Measurements from ENCODE around the gene KLK3. TPM values are rescaled to one million over a fixed set of nuclear protein-coding genes. Genes with fewer than 3 reads are reported as not detected.
"Not testable (repeated sequence)": the region's sequence is repeated elsewhere in the genome, so short reads cannot be mapped to it uniquely, and the experiment has no call there.

KLK3 gene
- total RNA-seq: not detected
- not detected for total RNA-seq (2013)
- total RNA-seq: 0 to 0.06 (median 0) reads per million in 29 experiments

DNA sequence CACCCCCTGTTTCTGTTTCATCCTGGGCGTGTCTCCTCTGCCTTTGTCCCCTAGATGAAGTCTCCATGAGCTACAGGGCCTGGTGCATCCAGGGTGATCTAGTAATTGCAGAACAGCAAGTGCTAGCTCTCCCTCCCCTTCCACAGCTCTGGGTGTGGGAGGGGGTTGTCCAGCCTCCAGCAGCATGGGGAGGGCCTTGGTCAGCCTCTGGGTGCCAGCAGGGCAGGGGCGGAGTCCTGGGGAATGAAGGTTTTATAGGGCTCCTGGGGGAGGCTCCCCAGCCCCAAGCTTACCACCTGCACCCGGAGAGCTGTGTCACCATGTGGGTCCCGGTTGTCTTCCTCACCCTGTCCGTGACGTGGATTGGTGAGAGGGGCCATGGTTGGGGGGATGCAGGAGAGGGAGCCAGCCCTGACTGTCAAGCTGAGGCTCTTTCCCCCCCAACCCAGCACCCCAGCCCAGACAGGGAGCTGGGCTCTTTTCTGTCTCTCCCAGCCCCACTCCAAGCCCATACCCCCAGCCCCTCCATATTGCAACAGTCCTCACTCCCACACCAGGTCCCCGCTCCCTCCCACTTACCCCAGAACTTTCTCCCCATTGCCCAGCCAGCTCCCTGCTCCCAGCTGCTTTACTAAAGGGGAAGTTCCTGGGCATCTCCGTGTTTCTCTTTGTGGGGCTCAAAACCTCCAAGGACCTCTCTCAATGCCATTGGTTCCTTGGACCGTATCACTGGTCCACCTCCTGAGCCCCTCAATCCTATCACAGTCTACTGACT, at the start of gene KLK3:
KLK3 (plus strand) TSS at position 280 of the 775 bp plus-strand sequence; CDS start at position 321, 41 bp downstream.
- Histone ChIP-seq H3K36me3 (ENCODE audit: control insufficient read depth in 2 of 2, extremely low read depth in 1 of 2, insufficient read depth in 1 of 2, low read length in 1 of 2) (no peaks in the 10 kb centered on the region), H3K27ac (ENCODE audit: low read length) (no peak within 1 kb of the TSS), H3K27me3 (replicated peaks in 1 of 2; ENCODE audit: control insufficient read depth in 2 of 2, extremely low read depth in 1 of 2, insufficient read depth in 2 of 2, low read length in 1 of 2) (peaks cover 3 to 62% of the 10 kb centered on the region in 2 experiments), H3K4me1 (ENCODE audit: control insufficient read depth in 1 of 2, extremely low read depth in 1 of 2, insufficient read depth in 2 of 2, low read length in 2 of 2) (no peaks in the 10 kb centered on the region), H3K4me3 (ENCODE audit: control insufficient read depth in 1 of 2, extremely low read depth in 1 of 2, low read length in 1 of 2) (no peak within 1 kb of the TSS), H3K9me3 (no peaks in the 10 kb centered on the region)
- ChIA-PET CTCF (no interaction called here), POLR2A (no interaction called here)
- Mint-ChIP-seq H3K4me3 (no peak within 1 kb of the TSS), H3K9me3 (no peaks in the 10 kb centered on the region), H3K36me3 (no peaks in the 10 kb centered on the region), H3K27me3 (peaks cover 47 to 71% of the 10 kb centered on the region in 2 donors), H3K27ac (no peak within 1 kb of the TSS), H3K4me1 (no peaks in the 10 kb centered on the region)
- DNase-seq (no peak), ATAC-seq (replicated peaks in 1 of 4) (no peak)
- 70% methylated on average over 4 of the region's 9 CpGs for WGBS (ENCODE audit: insufficient coverage)

DNA sequence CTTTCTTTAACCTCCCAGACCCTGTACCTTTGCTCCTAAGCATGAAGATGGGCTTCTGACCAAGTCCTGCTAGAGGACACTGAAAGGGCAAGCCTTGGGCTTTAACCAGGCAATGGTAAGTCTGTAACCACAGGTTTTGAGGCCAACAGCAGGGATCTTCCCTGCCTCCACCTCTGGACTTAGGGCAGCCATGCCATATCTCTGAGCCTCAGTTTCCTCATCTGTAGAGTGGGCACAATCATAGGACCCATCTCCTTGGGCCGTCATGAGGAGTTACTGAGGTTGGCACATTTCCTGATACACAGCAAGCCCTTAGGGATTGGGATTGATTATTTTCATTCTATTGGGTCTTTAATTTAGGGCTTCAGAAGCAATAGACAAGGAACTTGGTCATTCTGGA, 45.9 kb upstream of the KLK3 start:
- peaks cover under 1 to 9% of the 10 kb centered on the region in 2 experiments for H3K4me1 ChIP-seq (ENCODE audit: control insufficient read depth in 1 of 2, extremely low read depth in 1 of 2, insufficient read depth in 2 of 2, low read length in 2 of 2)
- no peak overlapping the region for H3K4me3 Mint-ChIP-seq
- POLR2A ChIA-PET: interaction anchor here in 1 of 2 donors (0.7 kb wide), 1 partner anchor 252 kb away, joined by 4 read pairs; no protein-coding TSS in a partner anchor
- peaks cover 14 to 23% (median 21%) of the 10 kb centered on the region in 3 donors for H3K4me1 Mint-ChIP-seq
- no peak overlapping the region for H3K4me3 ChIP-seq (ENCODE audit: control insufficient read depth in 1 of 2, extremely low read depth in 1 of 2, low read length in 1 of 2)
- no peak for DNase-seq
- peaks cover 0 to 26% of the 10 kb centered on the region in 2 experiments for H3K27me3 ChIP-seq (replicated peaks in 1 of 2; ENCODE audit: control insufficient read depth in 2 of 2, extremely low read depth in 1 of 2, insufficient read depth in 2 of 2, low read length in 1 of 2)
- H3K27me3 Mint-ChIP-seq: peaks cover 5 to 8% of the 10 kb centered on the region in 2 donors
- WGBS (ENCODE audit: insufficient coverage): 82% methylated on average over 1 of the region's 1 CpG
- no peak overlapping the region for H3K27ac Mint-ChIP-seq
- H3K36me3 Mint-ChIP-seq: no peaks in the 10 kb centered on the region
- no peaks in the 10 kb centered on the region for H3K9me3 Mint-ChIP-seq
- H3K9me3 ChIP-seq: no peaks in the 10 kb centered on the region
- no peak for ATAC-seq (replicated peaks in 1 of 4)
- CTCF ChIA-PET: no interaction called here
- no peak overlapping the region for H3K27ac ChIP-seq (ENCODE audit: low read length)
- H3K36me3 ChIP-seq (ENCODE audit: control insufficient read depth in 2 of 2, extremely low read depth in 1 of 2, insufficient read depth in 1 of 2, low read length in 1 of 2): no peaks in the 10 kb centered on the region

DNA sequence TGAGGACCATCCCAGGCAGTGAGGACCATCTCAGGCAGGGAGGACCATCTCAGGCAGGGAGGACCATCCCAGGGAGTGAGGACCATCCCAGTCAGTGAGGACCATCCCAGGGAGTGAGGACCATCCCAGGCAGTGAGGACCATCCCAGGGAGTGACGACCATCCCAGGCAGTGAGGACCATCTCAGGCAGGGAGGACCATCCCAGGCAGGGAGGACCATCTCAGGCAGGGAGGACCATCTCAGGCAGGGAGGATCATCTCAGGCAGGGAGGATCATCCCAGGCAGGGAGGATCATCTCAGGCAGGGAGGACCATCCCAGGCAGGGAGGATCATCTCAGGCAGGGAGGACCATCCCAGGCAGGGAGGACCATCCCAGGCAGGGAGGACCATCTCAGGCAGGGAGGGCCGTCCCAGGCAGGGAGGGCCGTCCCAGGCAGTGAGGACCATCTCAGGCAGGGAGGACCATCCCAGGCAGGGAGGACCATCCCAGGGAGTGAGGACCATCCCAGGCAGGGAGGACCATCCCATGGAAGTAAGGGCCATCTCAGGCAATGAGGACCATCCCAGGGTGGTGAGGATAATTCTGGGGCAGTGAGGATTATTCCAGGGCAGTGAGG, 43.0 kb upstream of the KLK3 start:
- H3K27ac ChIP-seq (ENCODE audit: low read length); DNase-seq; H3K4me1 ChIP-seq (ENCODE audit: control insufficient read depth in 1 of 2, extremely low read depth in 1 of 2, insufficient read depth in 2 of 2, low read length in 2 of 2); CTCF ChIA-PET; H3K4me3 Mint-ChIP-seq; H3K36me3 ChIP-seq (ENCODE audit: control insufficient read depth in 2 of 2, extremely low read depth in 1 of 2, insufficient read depth in 1 of 2, low read length in 1 of 2); H3K36me3 Mint-ChIP-seq; H3K9me3 ChIP-seq; H3K4me1 Mint-ChIP-seq; POLR2A ChIA-PET; ATAC-seq (replicated peaks in 1 of 4); H3K4me3 ChIP-seq (ENCODE audit: control insufficient read depth in 1 of 2, extremely low read depth in 1 of 2, low read length in 1 of 2); H3K27ac Mint-ChIP-seq; H3K9me3 Mint-ChIP-seq: not testable (repeated sequence)
- H3K27me3 ChIP-seq (replicated peaks in 1 of 2; ENCODE audit: control insufficient read depth in 2 of 2, extremely low read depth in 1 of 2, insufficient read depth in 2 of 2, low read length in 1 of 2): peaks cover 3 to 39% of the 10 kb centered on the region in 2 experiments
- WGBS (ENCODE audit: insufficient coverage): 67% methylated on average over 3 of the region's 3 CpGs
- peaks cover 29 to 30% of the 10 kb centered on the region in 2 donors for H3K27me3 Mint-ChIP-seq

DNA sequence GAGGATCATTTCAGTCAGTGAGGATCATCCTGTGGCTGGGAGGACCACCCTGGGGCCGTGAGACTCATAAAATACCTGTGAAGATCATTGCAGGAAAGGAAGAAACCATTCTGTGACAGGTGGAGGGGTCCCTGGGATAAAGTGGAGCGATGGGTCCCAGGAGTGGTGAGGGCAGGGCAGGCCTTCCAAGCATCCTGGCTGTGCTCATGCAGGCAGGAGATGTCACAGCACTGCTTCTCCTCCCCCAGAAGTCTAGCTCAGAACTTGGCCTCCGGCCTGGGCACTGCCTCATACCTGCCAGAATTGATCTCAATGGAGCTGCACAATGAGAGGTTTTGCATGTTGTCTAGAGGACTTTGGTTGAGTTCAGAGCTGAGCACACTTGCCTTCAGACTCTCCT, 42.2 kb upstream of the KLK3 start:
- no peaks in the 10 kb centered on the region for H3K9me3 Mint-ChIP-seq
- H3K36me3 Mint-ChIP-seq: no peaks in the 10 kb centered on the region
- peak overlapping the region in 1 of 2 donors; percentile 0 for H3K27ac Mint-ChIP-seq
- Histone ChIP-seq H3K36me3 (ENCODE audit: control insufficient read depth in 2 of 2, extremely low read depth in 1 of 2, insufficient read depth in 1 of 2, low read length in 1 of 2) (no peaks in the 10 kb centered on the region), H3K9me3 (no peaks in the 10 kb centered on the region), H3K27me3 (replicated peaks in 1 of 2; ENCODE audit: control insufficient read depth in 2 of 2, extremely low read depth in 1 of 2, insufficient read depth in 2 of 2, low read length in 1 of 2) (peaks cover 3 to 47% of the 10 kb centered on the region in 2 experiments), H3K27ac (ENCODE audit: low read length) (no peak overlapping the region), H3K4me1 (ENCODE audit: control insufficient read depth in 1 of 2, extremely low read depth in 1 of 2, insufficient read depth in 2 of 2, low read length in 2 of 2) (no peaks in the 10 kb centered on the region), H3K4me3 (ENCODE audit: control insufficient read depth in 1 of 2, extremely low read depth in 1 of 2, low read length in 1 of 2) (no peak overlapping the region)
- peaks cover 35 to 36% of the 10 kb centered on the region in 2 donors for H3K27me3 Mint-ChIP-seq
- H3K4me1 Mint-ChIP-seq: peaks cover 0 to 1% (median 0%) of the 10 kb centered on the region in 3 donors
- 50% methylated on average over 2 of the region's 3 CpGs for WGBS (ENCODE audit: insufficient coverage)
- ChIA-PET CTCF (no interaction called here), POLR2A (no interaction called here)
- DNase-seq (no peak), ATAC-seq (replicated peaks in 1 of 4) (no peak)
- no peak overlapping the region for H3K4me3 Mint-ChIP-seq

DNA sequence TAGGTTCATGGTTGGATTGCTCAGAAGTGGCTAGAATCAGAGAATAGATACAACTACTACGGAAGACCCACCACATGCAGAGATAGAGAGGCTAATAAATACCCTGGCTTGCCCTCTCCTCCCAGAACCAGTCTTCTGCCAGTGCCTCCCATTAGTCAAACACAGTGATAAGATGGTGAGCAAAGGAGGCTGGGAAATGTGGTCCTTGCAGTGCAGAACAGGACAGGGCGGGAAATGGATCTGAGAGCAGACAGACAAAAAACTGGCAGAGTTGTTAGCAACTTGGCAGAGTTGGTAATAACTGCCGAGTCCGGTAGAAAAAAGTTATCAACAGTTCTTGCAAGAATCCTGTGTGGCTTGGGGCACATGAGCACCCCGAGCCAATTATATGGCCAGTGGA, 39.8 kb upstream of the KLK3 start:
- H3K9me3 ChIP-seq: no peaks in the 10 kb centered on the region
- ChIA-PET CTCF (no interaction called here), POLR2A (no interaction called here)
- no peaks in the 10 kb centered on the region for H3K36me3 ChIP-seq (ENCODE audit: control insufficient read depth in 2 of 2, extremely low read depth in 1 of 2, insufficient read depth in 1 of 2, low read length in 1 of 2)
- peaks cover 6 to 71% of the 10 kb centered on the region in 2 experiments for H3K27me3 ChIP-seq (replicated peaks in 1 of 2; ENCODE audit: control insufficient read depth in 2 of 2, extremely low read depth in 1 of 2, insufficient read depth in 2 of 2, low read length in 1 of 2)
- DNase-seq (no peak), ATAC-seq (replicated peaks in 1 of 4) (no peak)
- H3K4me1 ChIP-seq (ENCODE audit: control insufficient read depth in 1 of 2, extremely low read depth in 1 of 2, insufficient read depth in 2 of 2, low read length in 2 of 2): peaks cover 0 to 11% of the 10 kb centered on the region in 2 experiments
- Mint-ChIP-seq H3K4me3 (no peak overlapping the region), H3K36me3 (no peaks in the 10 kb centered on the region), H3K9me3 (no peaks in the 10 kb centered on the region), H3K27me3 (peaks cover 51 to 59% of the 10 kb centered on the region in 2 donors), H3K4me1 (peaks cover 9 to 19% (median 9%) of the 10 kb centered on the region in 3 donors), H3K27ac (no peak overlapping the region)
- 79% methylated on average over 4 of the region's 5 CpGs for whole genome bisulfite sequencing (ENCODE audit: insufficient coverage)
- no peak overlapping the region for H3K27ac ChIP-seq (ENCODE audit: low read length)
- no peak overlapping the region for H3K4me3 ChIP-seq (ENCODE audit: control insufficient read depth in 1 of 2, extremely low read depth in 1 of 2, low read length in 1 of 2)

DNA sequence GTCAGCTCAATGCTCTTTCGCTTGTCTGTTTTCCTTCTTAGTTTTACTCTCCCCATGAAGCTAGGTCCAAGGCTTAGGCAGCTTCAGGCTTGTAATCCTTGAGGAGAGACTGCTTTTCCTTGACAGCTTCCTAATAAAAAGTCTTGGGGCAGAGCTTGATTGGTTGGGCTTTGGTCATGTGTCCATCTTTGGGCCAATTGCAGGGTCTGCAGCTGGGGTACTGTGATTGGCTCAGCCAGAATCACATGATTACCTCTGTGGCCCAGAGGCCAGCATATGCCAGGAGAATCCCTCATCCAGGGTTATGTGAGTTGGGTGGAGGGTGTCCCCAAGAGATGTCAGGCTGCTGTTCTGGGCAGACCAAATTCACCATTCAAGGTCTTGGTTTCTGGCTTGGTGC, 39.3 kb upstream of the KLK3 start:
- peaks cover 56 to 65% of the 10 kb centered on the region in 2 donors for H3K27me3 Mint-ChIP-seq
- Histone ChIP-seq H3K9me3 (no peaks in the 10 kb centered on the region), H3K4me3 (ENCODE audit: control insufficient read depth in 1 of 2, extremely low read depth in 1 of 2, low read length in 1 of 2) (no peak overlapping the region), H3K4me1 (ENCODE audit: control insufficient read depth in 1 of 2, extremely low read depth in 1 of 2, insufficient read depth in 2 of 2, low read length in 2 of 2) (peaks cover 0 to 15% of the 10 kb centered on the region in 2 experiments), H3K27ac (ENCODE audit: low read length) (no peak overlapping the region), H3K36me3 (ENCODE audit: control insufficient read depth in 2 of 2, extremely low read depth in 1 of 2, insufficient read depth in 1 of 2, low read length in 1 of 2) (no peaks in the 10 kb centered on the region), H3K27me3 (replicated peaks in 1 of 2; ENCODE audit: control insufficient read depth in 2 of 2, extremely low read depth in 1 of 2, insufficient read depth in 2 of 2, low read length in 1 of 2) (peaks cover 6 to 76% of the 10 kb centered on the region in 2 experiments)
- ATAC-seq (replicated peaks in 1 of 4) (no peak), DNase-seq (no peak)
- ChIA-PET POLR2A (no interaction called here), CTCF (no interaction called here)
- H3K27ac Mint-ChIP-seq: no peak overlapping the region
- no peak overlapping the region for H3K4me3 Mint-ChIP-seq
- WGBS (ENCODE audit: insufficient coverage): no CpG with 5 or more reads among the region's 1 CpG
- H3K9me3 Mint-ChIP-seq: no peaks in the 10 kb centered on the region
- no peaks in the 10 kb centered on the region for H3K36me3 Mint-ChIP-seq
- H3K4me1 Mint-ChIP-seq: peaks cover 14 to 25% (median 15%) of the 10 kb centered on the region in 3 donors

Data from T-cell (primary cell).